Left lung (tissue), 10 donors: Measurements from ENCODE around the gene SPSB1. TPM values are rescaled to one million over a fixed set of nuclear protein-coding genes. Genes with fewer than 3 reads are reported as not detected.

ENCODE experiments used
- ATAC-seq: fragments of 200-7000 bp; cut with Tn5 transposase; one replicate; pipeline ENCODE4 v1.9.1; 2020; ENCODE audit warnings: moderate library complexity
- DNase-seq, 4 donors: peaks; one replicate each; pipeline ENCODE4 v3.0.0-alpha.2; 2013 to 2020
- H3K27ac ChIP-seq, 2 donors: fragments of 200-600 bp; sonication (generic) in 1 of 2; one replicate each; pipeline versions ENCODE4 v1.5.0 to v1.8.0; 2020 to 2021
- H3K27me3 ChIP-seq, 2 donors: fragments of 200-600 bp; sonication (generic) in 1 of 2; one replicate each; pipeline versions ENCODE4 v1.5.0 to v1.8.0; 2020 to 2021
- H3K36me3 ChIP-seq, 2 donors: fragments of 200-600 bp; sonication (generic) in 1 of 2; one replicate each; pipeline versions ENCODE4 v1.5.0 to v1.8.0; 2020 to 2021
- H3K4me1 ChIP-seq, 2 donors: fragments of 200-600 bp; one replicate each; pipeline ENCODE4 v1.8.0; 2021
- H3K4me3 ChIP-seq, 2 donors: fragments of 200-600 bp; sonication (generic) in 1 of 2; one replicate each; pipeline versions ENCODE4 v1.5.0 to v1.8.0; 2020 to 2021; ENCODE audit warnings: mild to moderate bottlenecking in 1 of 2
- H3K9me3 ChIP-seq, 2 donors: fragments of 200-600 bp; sonication (generic) in 1 of 2; one replicate each; pipeline versions ENCODE4 v1.5.0 to v1.8.0; 2020 to 2021
- CTCF ChIP-seq, 2 donors: fragments of 200-600 bp; sonication (generic) in 1 of 2; IDR thresholded peaks; one replicate each; pipeline versions ENCODE4 v1.5.0 to v1.8.0; 2021; ENCODE audit warnings: antibody characterized with exemption in 2 of 2
- intact Hi-C, 2 donors: fragments of 100-400 bp; cut with DNase I; formaldehyde crosslinking; loops; one replicate each; pipeline versions ENCODE4 v1.11.2 to v1.14.2; 2022
- polyA plus RNA-seq, 6 donors: library from polyadenylated mRNA; unstranded; fragments of 120-200 nt; gene quantifications; one replicate each; pipeline ENCODE4 v1.2.1, GENCODE V29; 2013; ENCODE audit not compliant: insufficient read length in 6 of 6
- total RNA-seq, 2 donors: library from RNA; stranded (reverse); fragmentation: NEBNext Ultra II Directional; extraction: Animal tissue kit (Norgen Biotek cat#: 25700); gene quantifications; one replicate each; pipeline ENCODE4 v1.2.1, GENCODE V29; 2021
- donor health status: DM: no; HTN: yes; CAD: no.
- donor health status: DM: no; HTN: no; CAD: no.

The SPSB1 gene
- total and polyA plus RNA-seq, 8 donors: 6.1 to 39.4 (median 7.9) TPM

- TF ChIP-seq CTCF (IDR thresholded peaks at IDR 0.05): no peak
- no peak for ATAC-seq
- intact Hi-C loops: no loop called here
Measured at GRCh38 chr1:9331558-9332346, 39.1 kb downstream of the SPSB1 start.

GRCh38 chr1:9332513-9333143 is 39.9 kb downstream of the SPSB1 start:
- intact Hi-C loops: no loop called here
- TF ChIP-seq CTCF (IDR thresholded peaks at IDR 0.05): no peak
- Histone ChIP-seq H3K4me3 (no peak overlapping the region), H3K9me3 (no peaks in the 10 kb centered on the region), H3K36me3 (no peaks in the 10 kb centered on the region), H3K4me1 (peaks cover 3 to 4% of the 10 kb centered on the region in 2 donors), H3K27ac (no peak overlapping the region), H3K27me3 (no peaks in the 10 kb centered on the region)
- ATAC-seq (no peak), DNase-seq (no peak)

More at GRCh38 chr1:9331558-9332346, 39.1 kb downstream of the SPSB1 start:
- H3K9me3 ChIP-seq: no peaks in the 10 kb centered on the region
- no peaks in the 10 kb centered on the region for H3K27me3 ChIP-seq
- DNase-seq: no peak
- H3K4me1 ChIP-seq: no peaks in the 10 kb centered on the region
- H3K36me3 ChIP-seq: no peaks in the 10 kb centered on the region
- H3K4me3 ChIP-seq: no peak overlapping the region
- H3K27ac ChIP-seq: no peak overlapping the region

GRCh38 chr1:9338397-9339246 is 45.9 kb downstream of the SPSB1 start:
- H3K9me3 ChIP-seq: no peaks in the 10 kb centered on the region
- H3K27ac ChIP-seq: peak overlapping the region; percentile 0 to 26
- DNase-seq (peak in 1 of 4 donors; percentile 61), ATAC-seq (peak; percentile 89)
- TF ChIP-seq CTCF (IDR thresholded peaks at IDR 0.05): no peak
- no peak overlapping the region for H3K4me3 ChIP-seq
- H3K4me1 ChIP-seq: peaks cover 28 to 36% of the 10 kb centered on the region in 2 donors
- intact Hi-C loops: no loop called here
- no peaks in the 10 kb centered on the region for H3K36me3 ChIP-seq
- no peaks in the 10 kb centered on the region for H3K27me3 ChIP-seq

- Histone ChIP-seq H3K9me3 (no peaks in the 10 kb centered on the region), H3K4me1 (peaks cover 28 to 36% of the 10 kb centered on the region in 2 donors), H3K4me3 (no peak overlapping the region), H3K36me3 (no peaks in the 10 kb centered on the region), H3K27me3 (no peaks in the 10 kb centered on the region), H3K27ac (no peak overlapping the region)
- no peak for TF ChIP-seq CTCF (IDR thresholded peaks at IDR 0.05)
- no peak for ATAC-seq
- DNase-seq: peak in 1 of 4 donors; percentile 45
- intact Hi-C loops: no loop called here
Measured at GRCh38 chr1:9340172-9340854, 47.6 kb downstream of the SPSB1 start.
